ENCODE results near the gene DHRS1.

DHRS1 gene

GRCh38 chr14:24327303-24327702 is 27.7 kb upstream of the DHRS1 start:
- DNase-seq = no peak

- no peak for DNase-seq
Measured at GRCh38 chr14:24325963-24326362, 26.4 kb upstream of the DHRS1 start.

DNA sequence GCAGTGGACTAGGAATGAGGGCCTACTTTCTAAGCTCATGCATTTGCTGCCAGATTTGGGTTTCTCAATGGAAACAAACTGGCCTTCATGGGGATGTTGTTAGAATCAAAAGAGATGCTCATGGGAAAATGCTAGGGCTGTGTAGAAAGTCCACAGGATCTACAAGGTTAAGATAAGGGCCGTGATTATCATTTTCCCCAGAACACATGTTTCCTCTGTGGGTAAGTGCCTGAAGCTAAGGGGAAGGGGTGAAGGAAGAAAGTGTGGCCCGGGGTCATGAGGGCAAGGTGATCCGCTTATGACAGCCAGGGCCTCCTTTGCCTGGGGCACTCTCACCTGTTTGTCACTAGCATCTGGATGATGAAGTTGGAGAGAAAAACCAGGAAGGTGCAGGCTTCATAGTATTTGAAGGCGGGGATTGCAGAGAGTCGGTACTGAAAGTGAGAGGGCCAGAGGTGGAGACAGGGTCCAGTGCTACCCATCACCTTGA is 25.5 kb upstream of the DHRS1 start:
- DNase-seq = no peak

DNA sequence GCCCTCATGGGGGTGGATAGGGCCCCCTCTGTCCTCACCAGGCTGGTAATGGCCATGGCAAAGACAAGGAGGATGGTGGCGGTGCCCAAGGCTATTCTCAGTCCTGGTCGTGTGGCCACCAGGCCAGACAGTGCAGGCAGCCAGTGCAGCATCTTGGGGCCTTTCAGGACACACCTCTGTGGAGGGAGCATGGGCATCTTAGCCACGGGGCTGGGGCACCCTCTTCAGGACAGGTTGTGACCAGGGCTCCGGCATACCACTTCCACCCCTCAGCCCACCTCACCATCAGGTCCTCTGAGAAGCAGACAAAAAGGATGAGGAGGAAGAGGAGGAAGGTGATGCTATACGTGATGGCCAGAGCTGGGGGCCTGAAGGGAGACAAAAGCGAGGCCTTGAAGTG is 24.4 kb upstream of the DHRS1 start:
- DNase-seq = no peak

- no peak for DNase-seq
Measured at GRCh38 chr14:24323341-24323740, 23.8 kb upstream of the DHRS1 start.

GRCh38 chr14:24322672-24323071 is 23.1 kb upstream of the DHRS1 start:
- DNase-seq = no peak

GRCh38 chr14:24321212-24321975 is 21.8 kb upstream of the DHRS1 start:
- no peak for DNase-seq

GRCh38 chr14:24317141-24317928 is 17.8 kb upstream of the DHRS1 start:
- no peak for DNase-seq

GRCh38 chr14:24316597-24316950 is 17.0 kb upstream of the DHRS1 start:
- DNase-seq = no peak

GRCh38 chr14:24315807-24316596 is 16.4 kb upstream of the DHRS1 start:
- DNase-seq = no peak

- no peak for DNase-seq
Measured at GRCh38 chr14:24315243-24315806, 15.7 kb upstream of the DHRS1 start.

GRCh38 chr14:24314377-24315193 is 15.0 kb upstream of the DHRS1 start:
- DNase-seq = no peak

- no peak for DNase-seq
Measured at GRCh38 chr14:24313913-24314312, 14.3 kb upstream of the DHRS1 start.

GRCh38 chr14:24312736-24313507 is 13.3 kb upstream of the DHRS1 start:
- DNase-seq = no peak

GRCh38 chr14:24311837-24312615 is 12.4 kb upstream of the DHRS1 start:
- no peak for DNase-seq

DNA sequence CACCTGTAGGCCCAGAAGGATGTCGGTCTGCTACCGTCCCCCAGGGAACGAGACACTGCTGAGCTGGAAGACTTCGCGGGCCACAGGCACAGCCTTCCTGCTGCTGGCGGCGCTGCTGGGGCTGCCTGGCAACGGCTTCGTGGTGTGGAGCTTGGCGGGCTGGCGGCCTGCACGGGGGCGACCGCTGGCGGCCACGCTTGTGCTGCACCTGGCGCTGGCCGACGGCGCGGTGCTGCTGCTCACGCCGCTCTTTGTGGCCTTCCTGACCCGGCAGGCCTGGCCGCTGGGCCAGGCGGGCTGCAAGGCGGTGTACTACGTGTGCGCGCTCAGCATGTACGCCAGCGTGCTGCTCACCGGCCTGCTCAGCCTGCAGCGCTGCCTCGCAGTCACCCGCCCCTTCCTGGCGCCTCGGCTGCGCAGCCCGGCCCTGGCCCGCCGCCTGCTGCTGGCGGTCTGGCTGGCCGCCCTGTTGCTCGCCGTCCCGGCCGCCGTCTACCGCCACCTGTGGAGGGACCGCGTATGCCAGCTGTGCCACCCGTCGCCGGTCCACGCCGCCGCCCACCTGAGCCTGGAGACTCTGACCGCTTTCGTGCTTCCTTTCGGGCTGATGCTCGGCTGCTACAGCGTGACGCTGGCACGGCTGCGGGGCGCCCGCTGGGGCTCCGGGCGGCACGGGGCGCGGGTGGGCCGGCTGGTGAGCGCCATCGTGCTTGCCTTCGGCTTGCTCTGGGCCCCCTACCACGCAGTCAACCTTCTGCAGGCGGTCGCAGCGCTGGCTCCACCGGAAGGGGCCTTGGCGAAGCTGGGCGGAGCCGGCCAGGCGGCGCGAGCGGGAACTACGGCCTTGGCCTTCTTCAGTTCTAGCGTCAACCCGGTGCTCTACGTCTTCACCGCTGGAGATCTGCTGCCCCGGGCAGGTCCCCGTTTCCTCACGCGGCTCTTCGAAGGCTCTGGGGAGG is 11.3 kb upstream of the DHRS1 start, which contains the start of gene LTB4R:
TSS of gene LTB4R (plus strand) at position 857 of the 959 bp plus-strand sequence. CDS start 4,150 bp downstream, outside the sequence.
- no peak for DNase-seq

DNA sequence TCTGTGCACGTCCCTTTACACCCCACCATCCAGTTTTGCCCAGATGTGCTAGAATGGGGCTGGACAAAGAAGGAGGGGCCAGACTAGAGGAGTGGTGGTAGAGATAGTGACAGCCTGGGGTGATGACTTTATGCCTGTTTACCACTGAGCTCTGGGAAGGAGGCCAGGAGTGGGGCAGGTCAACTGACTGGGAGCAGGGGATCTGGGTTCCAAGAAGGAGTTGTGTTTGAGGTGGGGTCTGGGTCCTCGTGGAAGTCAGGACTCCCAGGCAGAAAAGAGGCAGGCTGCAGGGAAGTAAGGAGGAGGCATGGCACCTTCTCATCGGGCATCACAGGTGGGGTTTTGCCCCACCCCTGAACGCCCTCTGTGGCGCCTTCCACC is 10.7 kb upstream of the DHRS1 start:
- no peak for DNase-seq

- DNase-seq = no peak
Measured at GRCh38 chr14:24309538-24310264, 10.1 kb upstream of the DHRS1 start, which contains the start of gene LTB4R2. Gene LTB4R2, plus strand, starts transcription at chr14:24310140. Its CDS starts 525 bp downstream, at chr14:24310665.
